CD14-positive monocyte (primary cell): Measurements from ENCODE around the gene RHOU. TPM values are rescaled to one million over a fixed set of nuclear protein-coding genes. Genes with fewer than 3 reads are reported as not detected.

Experiments
- DNase-seq, 3 donors: peaks; one replicate each; pipeline ENCODE4 v3.0.0-alpha.2; 2011 to 2022
- H2AFZ ChIP-seq: 2 replicates; pipeline ENCODE4 v1.6.0; 2012; ENCODE audit warnings: mild to moderate bottlenecking, low read depth, low read length, inconsistent platforms; ENCODE audit not compliant: insufficient read depth, poor library complexity, severe bottlenecking
- H3K27ac ChIP-seq, 2 donors: 1 replicate in 1 of 2; 2 replicates in 1 of 2; pipeline ENCODE4 v1.5.1; 2012 to 2013; ENCODE audit warnings: low read length in 2 of 2, control low read depth in 1 of 2, inconsistent platforms in 1 of 2, low read depth in 1 of 2, mild to moderate bottlenecking in 1 of 2
- H3K27me3 ChIP-seq, 2 donors: one replicate each; pipeline versions ENCODE4 v1.6.0 to v1.6.1; 2011 to 2013; ENCODE audit warnings: low read length in 2 of 2; ENCODE audit not compliant: control insufficient read depth in 2 of 2, insufficient read depth in 2 of 2
- H3K36me3 ChIP-seq, 2 donors: replicated peaks in 1 of 2; 1 replicate in 1 of 2; 2 replicates in 1 of 2; pipeline versions ENCODE4 v1.5.1 to v1.6.1; 2012 to 2013; ENCODE audit warnings: low read length in 2 of 2, control low read depth in 1 of 2, inconsistent platforms in 1 of 2, mild to moderate bottlenecking in 1 of 2; ENCODE audit not compliant: insufficient read depth in 2 of 2, control insufficient read depth in 1 of 2
- H3K4me1 ChIP-seq, 2 donors: 1 replicate in 1 of 2; 2 replicates in 1 of 2; pipeline versions ENCODE4 v1.5.1 to v1.6.1; 2012 to 2013; ENCODE audit warnings: low read length in 2 of 2, control low read depth in 1 of 2, inconsistent platforms in 1 of 2, mild to moderate bottlenecking in 1 of 2, moderate library complexity in 1 of 2; ENCODE audit not compliant: insufficient read depth in 2 of 2, control insufficient read depth in 1 of 2
- H3K4me2 ChIP-seq: replicated peaks from 2 replicates; pipeline ENCODE3; 2012; ENCODE audit warnings: low read length, moderate library complexity, mild to moderate bottlenecking; ENCODE audit not compliant: poor library complexity, severe bottlenecking; ENCODE audit errors: extremely low read depth
- H3K4me3 ChIP-seq, 3 experiments: fragments of 200-600 bp in 1 of 3; sonication (generic) in 1 of 3; replicated peaks in 1 of 3; 1 replicate in 2 of 3; 2 replicates in 1 of 3; pipeline ENCODE4 v1.5.1; 2011 to 2013; ENCODE audit warnings: low read length in 3 of 3, mild to moderate bottlenecking in 3 of 3, control low read depth in 2 of 3, low read depth in 2 of 3, inconsistent platforms in 1 of 3, moderate library complexity in 1 of 3
- H3K79me2 ChIP-seq: 2 replicates; pipeline ENCODE4 v1.6.0; 2012; ENCODE audit warnings: mild to moderate bottlenecking, control low read depth, inconsistent platforms, low read length, moderate library complexity; ENCODE audit not compliant: insufficient read depth
- H3K9ac ChIP-seq: 2 replicates; pipeline ENCODE4 v1.6.0; 2017; ENCODE audit warnings: low read length, mild to moderate bottlenecking; ENCODE audit not compliant: insufficient read depth, poor library complexity, severe bottlenecking
- H3K9me3 ChIP-seq, 2 donors: replicated peaks in 1 of 2; 1 replicate in 1 of 2; 2 replicates in 1 of 2; pipeline versions ENCODE4 v1.5.1 to v1.6.1; 2012 to 2013; ENCODE audit warnings: low read length in 2 of 2, control low read depth in 1 of 2; ENCODE audit not compliant: control insufficient read depth in 1 of 2, insufficient read depth in 1 of 2
- H4K20me1 ChIP-seq: 2 replicates; pipeline ENCODE4 v1.6.0; 2012; ENCODE audit warnings: mild to moderate bottlenecking, low read length, control low read depth, moderate library complexity; ENCODE audit not compliant: insufficient read depth
- H3K27ac Mint-ChIP-seq, 7 donors: one replicate each; pipeline ENCODE4 v1.8.0; 2020; ENCODE audit warnings: mild to moderate bottlenecking in 7 of 7, mixed read lengths in 7 of 7, moderate library complexity in 6 of 7, inconsistent platforms in 2 of 7
- H3K27me3 Mint-ChIP-seq, 3 donors: one replicate each; pipeline ENCODE4 v1.8.0; 2021 to 2022; ENCODE audit warnings: low read depth in 3 of 3, mild to moderate bottlenecking in 3 of 3, mixed read lengths in 3 of 3, moderate library complexity in 3 of 3, inconsistent platforms in 1 of 3
- H3K36me3 Mint-ChIP-seq, 2 donors: one replicate each; pipeline ENCODE4 v1.8.0; 2020; ENCODE audit warnings: mixed read lengths in 2 of 2, inconsistent platforms in 1 of 2, mild to moderate bottlenecking in 1 of 2
- H3K4me1 Mint-ChIP-seq: one replicate; pipeline ENCODE4 v1.8.0; 2020; ENCODE audit warnings: mild to moderate bottlenecking, mixed read lengths
- H3K4me3 Mint-ChIP-seq, 2 donors: one replicate each; pipeline ENCODE4 v1.8.0; 2020; ENCODE audit warnings: mild to moderate bottlenecking in 2 of 2, mixed read lengths in 2 of 2, moderate library complexity in 1 of 2
- H3K9me3 Mint-ChIP-seq, 7 donors: one replicate each; pipeline ENCODE4 v1.8.0; 2020 to 2022; ENCODE audit warnings: mixed read lengths in 7 of 7, mild to moderate bottlenecking in 6 of 7, moderate library complexity in 6 of 7, inconsistent platforms in 2 of 7
- CTCF ChIP-seq: fragments of 200-600 bp; IDR thresholded peaks from one replicate; pipeline ENCODE4 v1.8.0; 2022; ENCODE audit warnings: antibody characterized with exemption, mild to moderate bottlenecking
- WGBS: methylation state at CpG from one replicate; pipeline ENCODE4 v1.1.5; 2013; ENCODE audit warnings: missing lambda C conversion rate; ENCODE audit not compliant: insufficient coverage; 5-methylcytosine and 5-hydroxymethylcytosine counted together
- intact Hi-C, 2 donors: fragments of 100-400 bp; cut with micrococcal nuclease; formaldehyde crosslinking; loops; one replicate each; pipeline versions ENCODE4 v1.15.0 to v1.15.1; 2023
- polyA plus RNA-seq, 3 donors: library from polyadenylated mRNA; depleted of rRNA in 1 of 3; unstranded in 2 of 3; stranded (reverse) in 1 of 3; fragments of 300-500 nt in 2 of 3; fragments of >200 nt in 1 of 3; fragmentation: Illumina TruSeq in 2 of 3; gene quantifications; 1 replicate in 2 of 3; 2 replicates in 1 of 3; pipeline ENCODE4 v1.2.3, GENCODE V29; 2012 to 2021

RHOU gene
- polyA plus RNA-seq, 3 donors = 4.1 to 11.6 (median 4.8) TPM

DNA sequence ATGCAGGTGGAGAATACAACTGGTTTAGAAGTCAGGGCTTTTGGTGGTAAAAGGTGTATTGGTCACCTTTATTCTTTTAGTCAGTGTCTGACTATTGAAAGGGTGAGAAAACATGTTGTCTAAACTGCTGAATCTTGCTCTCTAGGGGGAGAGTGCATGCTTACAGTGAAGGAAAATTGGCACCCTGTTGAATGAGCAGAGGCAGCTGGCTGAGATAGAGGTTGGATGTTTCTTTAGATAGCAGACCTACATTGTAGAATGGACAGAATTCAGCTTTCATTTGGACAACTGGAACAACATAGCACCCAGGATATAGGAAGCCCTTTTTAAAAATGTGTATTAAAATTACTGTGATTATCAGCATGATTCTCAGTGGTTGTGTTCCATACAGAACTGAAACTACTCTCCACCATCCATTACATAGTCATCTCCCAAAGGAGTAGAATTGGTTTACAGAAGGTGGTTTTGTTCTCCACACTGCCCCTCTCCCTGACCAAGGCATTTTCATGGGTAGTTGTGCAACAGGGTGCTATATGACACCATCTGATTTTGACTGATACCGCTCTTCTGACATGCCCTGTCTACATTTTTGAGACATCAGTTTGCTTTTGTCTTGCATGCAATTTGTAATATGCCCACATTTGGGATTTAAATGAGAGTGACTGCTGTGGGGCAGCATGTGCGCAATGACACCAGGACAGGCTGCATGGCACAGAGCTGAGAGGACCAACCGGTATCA, 16.2 kb downstream of the RHOU start:
- TF ChIP-seq CTCF = no peak
- Mint-ChIP-seq H3K36me3 (peaks cover 11 to 14% of the 10 kb centered on the region in 2 donors), H3K27me3 (peaks cover 23 to 24% (median 23%) of the 10 kb centered on the region in 3 donors), H3K4me1 (peaks cover 30% of the 10 kb centered on the region), H3K4me3 (no peak overlapping the region), H3K9me3 (peaks cover 0 to 5% (median 2%) of the 10 kb centered on the region in 7 donors), H3K27ac (peak overlapping the region in 2 of 7 donors; percentile 55 to 63)
- WGBS = 100% methylated on average over 1 of the region's 3 CpGs
- Histone ChIP-seq H3K4me1 (peaks cover 13 to 17% of the 10 kb centered on the region in 2 donors), H3K4me3 (no peak overlapping the region), H4K20me1 (no peaks in the 10 kb centered on the region), H3K4me2 (no peak overlapping the region), H3K27me3 (peaks cover 0 to 20% of the 10 kb centered on the region in 2 donors), H3K36me3 (peaks cover 0 to 10% of the 10 kb centered on the region in 2 donors), H3K27ac (no peak overlapping the region), H2AFZ (no peak overlapping the region), H3K79me2 (no peaks in the 10 kb centered on the region), H3K9me3 (no peaks in the 10 kb centered on the region), H3K9ac (no peak overlapping the region)
- DNase-seq = peak in 2 of 3 donors; percentile 47 to 57
- intact Hi-C loops = no loop called here

DNA sequence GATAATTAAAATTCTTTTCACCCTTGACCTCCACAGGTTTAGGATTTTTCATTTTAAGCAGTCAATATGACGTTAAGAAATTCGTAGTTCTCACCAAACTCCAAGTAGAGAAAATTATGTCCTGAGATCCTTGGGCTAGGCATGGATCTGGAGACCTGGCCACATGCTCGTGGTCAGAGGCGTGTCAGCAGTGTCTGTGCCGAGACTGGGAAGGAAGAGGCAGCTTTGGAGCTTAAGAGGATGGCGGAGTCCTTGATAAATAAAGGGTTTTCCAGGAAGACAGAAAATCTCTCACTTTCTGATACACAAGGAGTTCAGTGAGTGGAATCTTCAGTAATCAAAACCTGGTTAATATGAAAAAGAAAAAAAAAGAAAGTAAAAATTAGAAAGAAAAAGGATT, 17.0 kb downstream of the RHOU start:
- H3K27me3 Mint-ChIP-seq = peaks cover 23 to 29% (median 24%) of the 10 kb centered on the region in 3 donors

More for the DNA sequence above, 17.0 kb downstream of the RHOU start:
- H3K4me3 ChIP-seq = no peak overlapping the region
- Mint-ChIP-seq H3K4me1 (peaks cover 30% of the 10 kb centered on the region), H3K9me3 (peaks cover 4 to 10% (median 6%) of the 10 kb centered on the region in 7 donors), H3K36me3 (peaks cover 4 to 7% of the 10 kb centered on the region in 2 donors), H3K4me3 (no peak overlapping the region), H3K27ac (peak overlapping the region in 1 of 7 donors; percentile 15)
- peaks cover 0 to 21% of the 10 kb centered on the region in 2 donors for H3K27me3 ChIP-seq
- peaks cover 0 to 5% of the 10 kb centered on the region in 2 donors for H3K9me3 ChIP-seq
- peaks cover 0 to 3% of the 10 kb centered on the region in 2 donors for H3K36me3 ChIP-seq
- H3K79me2 ChIP-seq = no peaks in the 10 kb centered on the region
- H2AFZ ChIP-seq = no peak overlapping the region
- TF ChIP-seq CTCF = no peak
- peaks cover 13 to 17% of the 10 kb centered on the region in 2 donors for H3K4me1 ChIP-seq
- H3K4me2 ChIP-seq = no peak overlapping the region
- H3K9ac ChIP-seq = no peak overlapping the region
- H4K20me1 ChIP-seq = no peaks in the 10 kb centered on the region
- no peak overlapping the region for H3K27ac ChIP-seq
- WGBS = 70% methylated on average over 2 of the region's 6 CpGs
- intact Hi-C loops = no loop called here
- DNase-seq = no peak
